CD4-positive, alpha-beta T cell treated with Interleukin-12 subunit alpha and Interleukin-12 subunit beta, for 1 hour (primary cell): ENCODE measurements around the gene BAIAP2.
A peak's percentile ranks its signal among the peaks of the same experiment; 100 is the strongest.

Experiments used
- DNase-seq: peaks from one replicate; pipeline ENCODE4 v3.0.0-alpha.2; 2020

The BAIAP2 gene

DNA sequence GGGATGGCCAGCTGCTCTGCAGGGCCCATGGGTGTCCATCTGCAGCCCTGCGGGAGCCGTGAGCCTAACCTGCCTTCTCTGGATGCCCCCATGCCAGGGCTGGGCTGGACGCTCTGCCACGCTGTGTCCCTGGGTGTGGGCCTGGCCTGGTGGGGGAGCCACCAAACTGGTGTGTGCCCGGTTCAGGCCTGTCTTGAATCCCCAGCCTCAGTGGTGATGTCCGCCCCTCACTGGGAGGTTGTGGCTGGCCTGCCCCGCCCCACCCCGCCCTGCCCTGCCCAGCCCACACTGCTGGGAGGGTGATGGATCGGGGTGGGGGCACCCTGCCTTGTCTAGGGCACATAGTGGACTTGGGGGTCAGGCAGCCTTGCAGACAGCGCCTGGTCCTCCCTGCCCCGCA, 80.3 kb downstream of the BAIAP2 start:
- DNase-seq, result no peak

DNA sequence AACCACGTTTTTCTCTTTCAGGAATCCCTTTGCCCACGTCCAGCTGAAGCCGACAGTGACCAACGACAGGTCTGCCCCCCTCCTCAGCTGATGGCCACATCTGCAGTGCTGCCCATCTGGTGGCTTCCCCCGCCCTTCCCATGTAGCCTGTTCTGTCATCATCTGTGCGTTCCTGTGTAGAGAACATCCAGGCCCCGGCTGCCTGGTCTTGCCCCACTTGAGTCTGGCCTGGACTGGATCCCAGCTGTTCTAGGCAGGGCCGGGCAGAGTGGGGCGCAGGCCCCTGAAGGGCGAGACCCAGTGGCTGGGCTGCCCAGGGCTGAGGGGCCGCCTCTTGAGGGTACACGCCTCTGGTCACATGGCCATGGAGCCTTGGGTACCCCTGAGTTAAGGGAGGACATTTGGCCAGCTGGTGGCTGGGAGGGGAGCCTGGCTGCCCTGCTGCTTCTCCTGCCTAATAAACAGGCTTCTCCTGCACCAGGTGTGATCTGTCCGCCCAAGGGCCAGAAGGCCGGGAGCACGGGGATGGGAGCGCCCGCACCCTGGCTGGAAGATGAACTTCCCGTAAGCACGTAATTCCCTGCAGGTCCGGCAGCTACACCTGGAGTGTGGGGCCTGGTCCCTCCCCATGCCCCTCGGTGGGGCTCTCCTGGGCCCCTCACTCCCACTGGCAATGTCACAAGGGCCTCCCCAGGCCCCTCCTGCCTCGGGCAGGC, 81.0 kb downstream of the BAIAP2 start:
- DNase-seq, result no peak

DNA sequence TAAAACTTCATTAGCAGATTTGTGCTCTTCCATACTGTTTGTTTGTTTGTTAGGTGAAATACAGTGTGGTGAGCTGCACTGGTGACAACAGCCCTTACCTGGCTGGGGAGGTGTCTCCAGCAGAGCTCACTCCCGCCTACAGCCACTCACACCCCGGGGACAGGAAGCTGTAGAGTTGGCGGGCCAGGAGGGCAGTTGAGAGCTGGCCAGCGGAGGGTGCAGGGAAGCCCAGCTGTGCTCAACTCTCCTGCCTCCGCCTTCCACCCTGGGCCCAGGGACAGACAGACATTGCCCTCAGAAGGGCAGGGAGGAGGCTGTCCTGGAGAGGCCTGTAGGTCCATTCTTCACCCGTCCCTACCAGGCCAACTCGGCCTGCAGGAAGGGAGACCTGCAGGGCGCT, 81.8 kb downstream of the BAIAP2 start:
- DNase-seq, result no peak

DNA sequence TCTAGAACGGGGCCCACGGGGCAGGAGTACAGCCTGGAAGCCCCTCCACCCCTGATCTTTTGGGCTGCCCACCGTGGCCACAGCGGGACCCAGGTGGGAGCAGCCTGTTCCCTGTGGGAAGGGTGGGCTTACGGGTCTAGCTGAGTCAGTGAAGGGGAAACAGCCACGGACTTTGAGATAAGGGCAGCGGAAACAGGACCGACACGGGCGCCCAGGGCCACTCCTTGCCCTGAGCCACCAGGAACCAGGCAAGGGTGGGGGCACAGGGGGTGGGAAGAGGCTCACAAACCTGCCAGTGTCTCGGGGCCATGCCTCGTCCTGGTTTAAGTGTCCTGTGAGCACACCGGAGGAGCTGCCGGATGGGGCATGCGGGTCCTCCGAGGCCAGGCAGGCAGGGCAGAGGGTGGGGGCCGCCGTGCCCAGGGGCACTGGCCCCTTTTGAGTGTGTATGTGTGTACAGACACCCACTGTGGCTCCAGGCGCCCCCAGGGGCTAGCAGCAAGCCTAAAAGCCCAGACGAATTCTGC, 82.8 kb downstream of the BAIAP2 start:
- DNase-seq, result no peak

DNA sequence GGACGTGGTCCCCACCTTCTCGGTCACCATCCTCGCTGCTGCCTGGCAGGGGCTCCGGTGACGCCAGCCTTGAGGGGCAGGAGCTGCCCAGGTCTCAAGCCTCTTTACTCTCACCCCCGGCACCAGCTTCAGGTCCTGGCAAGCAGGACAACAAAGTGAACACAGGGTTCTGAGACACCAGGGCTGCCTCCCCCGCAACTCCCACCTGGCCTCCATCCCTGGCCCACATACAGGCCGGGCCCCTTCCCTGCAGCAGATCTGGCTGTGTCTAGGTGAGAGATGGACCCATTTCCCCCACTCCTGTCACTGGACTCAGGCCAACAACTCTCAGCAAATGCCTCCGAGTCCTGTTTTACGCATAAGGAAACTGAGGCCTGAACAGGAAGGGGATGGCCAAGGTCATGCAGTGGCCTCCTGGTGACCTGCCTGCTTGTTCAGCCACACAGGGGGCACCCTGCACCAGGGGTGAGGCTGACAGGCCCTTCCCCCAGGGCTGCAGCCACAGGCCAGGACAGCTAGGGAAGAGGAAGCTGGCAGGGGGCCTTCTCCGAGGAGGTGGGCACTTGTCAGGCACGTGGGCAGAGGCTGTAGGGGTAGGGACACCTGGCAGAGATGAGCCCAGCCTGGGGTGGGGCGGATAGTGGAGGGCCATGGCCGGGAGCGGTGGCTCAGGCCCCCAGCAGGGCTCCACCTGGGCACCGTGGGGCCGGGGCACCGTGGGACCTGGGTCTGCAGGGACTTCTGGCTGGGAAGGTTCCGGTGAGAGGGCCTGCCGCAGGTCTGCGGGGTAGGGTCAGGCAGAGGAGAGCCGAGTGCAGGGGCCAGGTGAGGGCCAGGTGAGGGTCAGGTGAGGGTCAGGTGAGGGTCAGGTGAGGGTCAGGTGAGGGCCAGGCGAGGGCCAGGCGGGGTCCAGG, 83.6 kb downstream of the BAIAP2 start:
- no peak for DNase-seq

DNA sequence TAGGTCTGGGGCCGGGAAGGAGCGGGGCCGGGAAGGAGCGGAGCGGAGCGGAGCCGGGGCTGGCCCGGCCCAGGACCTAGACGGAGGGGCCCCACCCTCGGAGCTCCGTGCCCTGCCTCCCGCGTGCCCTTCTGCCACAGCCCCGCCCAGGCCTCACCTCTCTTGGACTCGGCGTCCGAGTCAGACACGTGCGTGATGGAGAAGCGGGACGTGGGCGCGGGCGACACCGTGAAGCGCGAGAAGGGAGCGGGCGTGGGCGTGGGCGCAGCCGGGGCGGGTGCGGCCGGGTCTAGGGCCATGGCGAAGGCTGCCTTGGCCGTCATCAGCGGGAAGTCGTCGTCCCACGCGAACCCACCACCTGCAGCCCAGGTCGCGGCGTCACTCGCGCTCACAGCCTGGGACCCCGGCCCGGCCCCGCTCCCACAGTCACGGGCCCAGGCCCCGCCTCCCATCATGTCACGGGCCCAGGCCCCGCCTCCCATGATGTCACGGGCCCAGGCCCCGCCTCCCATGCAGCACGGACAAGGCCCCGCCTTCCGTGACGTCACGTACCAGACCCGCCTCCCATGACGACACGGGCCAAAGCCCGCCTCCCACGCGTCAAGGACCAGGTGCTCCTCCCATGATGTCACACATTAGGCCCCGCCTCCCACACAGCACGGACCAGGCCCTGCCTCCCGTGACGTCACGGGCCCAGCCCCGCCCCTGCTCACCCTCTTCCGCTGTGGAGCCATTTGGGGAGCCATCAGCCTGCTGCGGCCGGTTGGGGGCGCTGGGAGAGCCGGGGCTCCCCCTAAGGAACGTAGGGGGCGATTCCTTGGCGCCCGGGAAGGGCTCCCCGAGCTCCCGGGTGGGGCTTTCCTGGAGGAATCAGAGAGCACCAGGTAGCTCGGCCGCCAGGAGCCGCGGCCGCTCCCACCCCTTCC, 84.5 kb downstream of the BAIAP2 start:
- peak; percentile 92 for DNase-seq

DNA sequence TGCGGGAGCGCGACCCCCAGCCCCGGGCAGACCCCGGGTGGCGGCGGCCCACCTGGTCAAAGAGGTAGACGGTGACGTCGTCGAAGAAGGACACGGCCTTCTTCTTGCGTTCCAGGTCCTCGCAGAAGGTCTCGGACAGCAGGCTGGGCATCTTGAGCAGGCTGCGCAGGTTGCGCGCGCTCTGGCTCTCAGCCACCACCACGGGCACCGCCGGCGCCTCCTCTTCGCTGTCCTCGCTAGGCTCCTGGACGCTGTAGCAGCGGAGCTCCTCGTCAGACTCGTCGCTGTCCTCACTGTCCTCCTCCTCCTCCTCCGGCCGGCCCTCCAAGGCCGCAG, 85.2 kb downstream of the BAIAP2 start:
- no peak for DNase-seq

DNA sequence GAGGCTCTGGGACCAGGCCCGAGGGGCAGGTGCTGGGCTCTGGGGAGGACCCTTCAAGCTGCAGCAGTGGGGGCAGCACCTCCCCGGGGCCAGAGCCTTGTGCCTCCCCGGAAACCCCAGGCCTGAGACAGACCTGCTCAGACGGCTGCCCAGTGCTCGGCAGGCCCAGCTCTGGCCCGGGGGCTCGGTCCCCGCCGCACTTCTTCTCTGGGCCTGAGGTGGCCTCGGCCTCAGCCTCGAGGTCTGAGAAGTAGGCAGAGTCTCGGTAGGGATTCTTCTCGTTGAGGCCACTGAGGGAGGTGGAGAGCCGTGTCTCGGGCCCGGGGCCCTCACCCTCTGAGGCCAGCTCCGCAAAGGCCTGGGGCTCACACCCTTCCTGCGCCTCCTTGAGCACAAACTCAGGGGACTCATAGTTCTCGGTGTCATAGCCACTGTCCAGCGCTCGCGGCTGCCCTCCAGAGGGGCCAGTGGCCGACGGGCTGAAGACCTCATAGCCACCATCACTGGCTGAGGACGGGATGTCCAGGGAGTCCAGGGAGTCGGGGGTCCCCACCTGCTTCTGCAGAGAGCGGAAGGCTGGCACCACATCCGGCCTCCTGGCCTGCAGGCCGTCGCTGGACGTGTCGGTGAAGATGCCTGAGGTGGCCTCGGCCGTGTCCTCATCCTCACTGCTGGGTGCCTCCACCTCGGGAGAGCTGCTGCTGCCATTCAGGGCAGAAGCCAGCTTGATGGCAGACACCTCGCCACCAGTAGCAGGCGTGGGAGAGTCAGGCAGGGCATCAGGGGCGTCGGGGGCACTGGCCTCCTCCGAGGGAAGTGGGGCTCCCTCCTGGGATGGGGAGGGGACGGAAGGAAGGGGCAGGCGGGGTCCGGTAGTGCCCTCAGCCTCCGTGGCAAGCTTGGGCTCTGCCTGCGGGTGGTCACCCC, 86.0 kb downstream of the BAIAP2 start:
- DNase-seq, result no peak

DNA sequence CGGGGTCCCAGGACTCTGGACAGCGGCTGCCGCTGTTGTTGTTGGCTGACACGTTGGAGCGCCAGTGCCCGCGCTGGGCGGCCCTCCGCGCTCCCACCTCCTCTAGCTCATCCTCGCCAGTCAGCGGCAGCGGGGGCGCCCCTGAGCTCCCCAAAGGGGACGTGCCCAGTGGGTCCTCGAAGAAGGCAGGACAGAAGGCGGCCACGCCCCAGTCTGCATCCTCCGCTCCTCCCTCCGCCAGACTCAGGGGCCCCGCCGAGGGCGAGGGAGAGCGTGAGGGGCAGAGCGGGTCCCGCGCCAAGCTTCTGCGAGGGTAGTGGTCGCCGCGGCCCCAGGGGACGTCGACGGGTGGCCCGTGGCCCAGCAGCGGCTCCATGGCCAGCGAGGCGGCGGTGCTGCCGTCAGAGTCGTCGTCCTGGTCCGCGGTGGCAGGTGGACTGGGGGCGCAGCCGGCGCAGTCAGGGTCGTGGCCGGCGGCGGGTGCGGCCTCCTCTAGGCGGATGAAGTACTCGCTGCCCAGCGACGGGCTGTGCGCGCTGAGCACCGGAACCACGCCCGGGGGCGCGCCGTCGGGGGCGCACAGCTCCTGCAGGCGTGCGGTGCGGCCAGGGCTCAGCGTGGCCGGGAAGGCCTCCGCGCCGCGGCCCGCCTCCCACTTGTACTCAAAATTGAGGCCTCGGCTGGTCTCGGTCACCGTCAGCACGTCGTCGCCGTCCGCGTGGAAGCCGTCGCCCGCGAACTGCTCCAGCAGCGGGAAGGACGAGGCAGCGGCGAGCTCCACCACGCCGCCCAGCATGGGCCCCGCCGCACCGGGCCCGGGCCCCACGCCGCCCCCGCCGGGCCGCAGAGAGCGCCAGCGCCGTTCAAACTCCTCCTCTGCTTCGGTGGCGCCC, 87.1 kb downstream of the BAIAP2 start:
- DNase-seq, result no peak

DNA sequence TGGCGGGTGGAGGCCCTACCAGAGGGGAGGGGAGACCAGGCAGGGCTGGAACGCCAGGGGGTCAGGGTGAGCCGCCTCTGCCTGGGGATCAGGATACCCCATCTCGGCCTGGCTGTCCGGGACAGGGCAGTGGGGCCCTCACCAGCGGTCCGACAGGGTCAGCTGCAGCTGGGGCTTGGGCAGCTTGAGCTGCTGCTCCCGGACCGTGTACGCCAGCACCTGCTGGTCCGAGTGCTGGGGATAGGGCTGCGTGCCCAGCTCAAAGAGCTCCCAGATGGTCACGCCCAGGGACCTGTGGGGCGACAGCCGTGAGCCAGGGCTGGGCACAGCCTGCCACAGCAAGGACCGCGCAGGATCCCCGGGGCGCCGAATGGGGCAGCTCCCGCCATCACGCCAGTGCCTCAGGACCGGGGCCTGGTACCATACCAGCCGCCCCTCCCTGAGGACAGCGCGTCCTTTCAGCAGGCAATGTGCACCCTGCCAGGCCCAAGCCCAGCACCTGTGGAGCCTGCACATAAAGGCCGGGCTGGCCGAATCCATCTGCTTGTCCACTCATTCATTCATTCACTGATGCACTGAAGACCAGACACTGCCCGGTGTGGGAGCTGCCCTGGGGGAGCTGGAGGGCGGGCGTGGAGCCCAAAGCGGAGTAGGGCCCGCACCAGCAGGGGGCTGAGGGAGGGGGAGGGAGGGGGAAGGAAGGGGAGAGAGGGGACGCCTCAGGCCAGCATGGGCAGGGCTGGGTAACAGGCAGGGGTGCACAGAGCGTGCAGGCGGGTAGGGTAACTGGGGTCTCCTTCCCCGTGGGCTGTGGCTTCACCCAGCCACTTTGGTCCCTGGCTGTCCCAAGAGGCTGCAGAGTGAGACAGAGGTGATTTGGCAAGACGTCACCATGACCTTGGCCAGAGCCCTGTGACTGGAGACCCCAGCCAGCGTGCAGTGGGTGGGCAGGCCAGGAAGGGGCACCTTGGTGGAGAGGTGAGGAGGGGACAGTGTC, 88.4 kb downstream of the BAIAP2 start:
- DNase-seq, result no peak

DNA sequence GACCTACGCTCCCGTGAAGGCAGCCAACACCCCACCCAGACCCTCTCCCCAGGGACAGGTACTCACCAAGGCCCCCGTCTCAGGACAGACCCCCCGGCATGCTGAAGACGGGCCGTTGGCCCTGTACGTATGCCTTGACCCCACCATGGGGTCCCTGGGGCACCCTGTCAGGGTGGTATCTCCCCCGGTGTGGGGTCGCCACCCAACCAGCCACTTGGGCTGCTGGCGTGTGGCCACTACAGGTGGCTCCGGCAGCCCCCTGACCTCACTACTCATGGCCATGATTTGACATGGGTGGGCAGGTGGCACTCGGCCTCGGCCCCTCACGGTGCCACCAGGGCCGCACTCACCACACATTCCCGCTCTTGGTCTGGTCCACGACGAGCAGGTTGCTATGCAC, 89.4 kb downstream of the BAIAP2 start:
- no peak for DNase-seq

DNA sequence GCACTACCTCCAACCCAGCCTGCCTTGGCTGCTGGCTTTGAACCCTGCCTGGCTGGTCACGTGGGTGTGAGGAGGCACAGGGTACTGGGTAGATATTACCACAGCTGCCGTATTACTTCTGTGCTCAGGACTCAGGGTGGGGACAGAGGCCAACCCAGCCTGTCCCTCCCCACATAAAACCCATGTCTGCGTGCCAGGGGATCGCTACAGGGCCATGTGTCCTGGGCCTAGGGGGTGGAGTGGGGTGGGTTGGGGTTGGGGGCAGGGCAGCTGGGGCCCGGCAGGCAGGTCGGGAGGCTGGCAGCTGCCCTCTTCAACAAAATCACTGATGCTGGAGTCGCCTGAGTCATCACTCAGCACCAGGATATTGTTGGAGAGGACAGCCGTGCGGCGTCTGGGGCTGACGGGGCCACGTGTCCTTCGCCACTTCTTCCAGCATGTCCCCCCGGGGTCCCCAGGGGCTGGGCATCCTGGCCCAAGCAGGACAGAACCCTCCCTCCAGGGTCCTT, 90.7 kb downstream of the BAIAP2 start:
- no peak for DNase-seq

DNA sequence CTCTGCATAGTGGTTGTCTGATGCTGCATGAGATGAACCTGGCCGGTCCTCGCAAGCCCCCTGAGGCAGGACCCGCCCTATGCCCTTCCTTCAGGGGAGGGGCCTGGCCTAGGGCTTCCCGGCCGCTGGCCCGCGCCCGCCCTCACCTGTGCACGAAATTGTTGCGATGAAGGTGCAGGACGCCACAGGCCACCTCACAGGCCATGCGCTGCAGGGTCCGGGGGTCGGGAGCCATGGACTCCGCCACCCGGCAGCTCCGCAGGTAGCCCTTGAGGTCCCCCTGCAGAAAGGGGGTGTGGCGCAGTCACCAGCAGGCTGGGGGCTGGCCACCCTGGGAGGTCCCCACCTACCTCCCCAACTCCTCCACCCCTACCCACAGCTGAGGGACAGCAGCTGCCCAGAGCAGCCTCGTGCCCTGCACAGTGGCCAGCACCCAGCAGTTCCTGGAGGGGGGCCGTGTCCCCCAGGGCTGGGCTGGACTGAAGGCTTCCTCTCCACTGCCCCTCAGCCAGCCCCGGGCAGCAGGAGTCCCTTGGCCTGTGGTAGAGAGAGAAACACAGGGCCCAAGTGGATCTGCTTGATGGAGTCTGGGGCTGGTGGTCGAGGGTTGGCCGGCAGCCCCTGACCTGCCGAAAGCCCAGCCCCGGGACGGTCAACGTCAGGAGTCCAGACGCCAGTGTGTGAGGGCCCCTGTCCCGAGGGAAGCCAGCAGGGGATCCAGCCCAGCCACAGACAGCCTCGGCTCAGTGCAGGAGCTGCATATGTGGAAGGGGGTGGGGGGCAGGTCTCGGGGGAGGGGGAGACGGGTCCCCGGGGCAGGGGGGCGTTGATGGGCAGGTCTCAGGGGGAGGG, 91.6 kb downstream of the BAIAP2 start:
- DNase-seq, result no peak

DNA sequence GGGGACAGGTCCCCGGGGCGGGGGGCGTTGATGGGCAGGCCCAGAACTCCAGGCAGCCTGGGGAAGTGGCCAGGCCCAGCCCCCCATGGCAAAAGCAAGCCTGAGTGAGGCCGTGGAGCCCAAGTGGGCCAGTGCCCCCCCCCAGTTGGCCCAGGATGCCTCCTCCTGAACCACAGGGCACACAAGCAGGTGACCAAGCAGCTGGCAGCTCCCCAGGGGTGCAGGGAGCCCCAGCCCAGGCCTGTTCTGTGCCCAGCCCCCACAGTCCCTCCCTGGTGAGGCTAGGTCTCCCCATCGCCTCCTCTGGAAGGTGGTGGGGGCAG, 92.1 kb downstream of the BAIAP2 start:
- no peak for DNase-seq

DNA sequence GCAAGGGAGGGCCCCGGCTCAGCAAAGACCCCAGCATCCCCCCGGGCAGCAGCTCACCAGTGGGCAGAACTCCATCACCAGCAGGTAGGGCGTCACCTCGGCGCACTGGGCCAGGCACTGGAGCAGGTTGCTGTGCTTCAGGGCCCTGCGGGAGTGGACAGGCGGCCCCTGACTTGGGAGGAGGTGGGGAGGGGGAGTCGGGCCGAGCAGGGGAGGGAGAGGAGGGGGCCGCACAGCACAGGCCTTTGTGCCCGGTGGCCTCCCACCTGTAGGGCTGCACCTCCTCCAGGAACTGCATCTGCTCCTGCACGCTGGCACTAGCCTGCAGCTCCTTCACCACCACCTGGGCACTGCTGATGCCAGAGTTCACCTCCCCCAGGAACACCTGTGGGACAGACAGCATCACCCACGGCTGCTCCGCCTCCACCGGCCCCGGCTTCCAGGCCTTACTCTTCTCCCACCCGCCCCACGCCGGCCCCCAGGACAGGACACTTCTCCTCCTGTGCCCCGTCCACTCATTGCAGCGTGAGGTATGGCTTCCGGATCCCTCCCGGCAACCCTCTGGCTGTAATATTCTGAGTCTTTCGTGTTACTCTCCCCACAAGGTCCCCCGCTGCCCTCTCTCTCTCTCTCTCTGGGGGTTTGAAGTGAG, 92.7 kb downstream of the BAIAP2 start:
- no peak for DNase-seq

DNA sequence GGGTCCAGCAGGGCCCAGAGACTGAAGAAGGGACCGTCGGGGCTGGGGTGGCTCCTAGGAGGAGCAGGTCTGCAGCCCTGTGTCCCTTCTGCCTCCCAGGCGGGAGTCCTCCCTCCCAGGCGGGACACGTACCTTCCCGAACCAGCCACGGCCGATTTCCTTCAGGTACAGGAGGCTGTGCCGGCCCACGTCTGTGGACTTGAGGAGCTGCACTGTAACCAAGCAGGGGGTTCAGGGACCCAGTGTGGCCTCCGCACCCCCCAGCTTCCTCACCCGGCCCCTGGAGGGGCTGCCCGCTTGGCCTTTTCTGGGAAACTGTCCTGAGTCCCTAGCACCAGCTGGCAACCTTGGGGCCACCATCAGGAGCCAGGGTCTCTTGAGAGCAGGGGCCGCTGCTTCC, 93.4 kb downstream of the BAIAP2 start:
- no peak for DNase-seq

DNA sequence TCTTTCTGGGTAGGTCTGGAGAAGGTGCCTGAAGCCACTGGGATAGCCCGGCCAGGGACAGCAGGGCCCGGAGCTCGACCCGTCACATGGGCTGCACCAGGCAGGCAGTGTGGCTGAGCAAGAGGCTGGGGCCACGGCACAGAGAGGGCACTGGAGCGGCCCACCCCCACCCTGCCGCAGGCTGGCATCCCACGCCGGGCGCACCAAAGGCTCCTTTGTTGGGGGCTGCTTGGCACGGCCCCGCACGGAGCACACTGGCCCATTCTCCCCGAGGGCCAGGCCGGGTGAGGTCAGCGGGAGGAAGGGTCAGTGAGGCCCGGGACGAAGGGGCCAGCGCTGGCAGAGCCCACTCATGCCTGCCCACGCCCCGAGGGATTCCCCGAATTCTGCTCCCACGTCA, 93.8 kb downstream of the BAIAP2 start:
- DNase-seq, result no peak

DNA sequence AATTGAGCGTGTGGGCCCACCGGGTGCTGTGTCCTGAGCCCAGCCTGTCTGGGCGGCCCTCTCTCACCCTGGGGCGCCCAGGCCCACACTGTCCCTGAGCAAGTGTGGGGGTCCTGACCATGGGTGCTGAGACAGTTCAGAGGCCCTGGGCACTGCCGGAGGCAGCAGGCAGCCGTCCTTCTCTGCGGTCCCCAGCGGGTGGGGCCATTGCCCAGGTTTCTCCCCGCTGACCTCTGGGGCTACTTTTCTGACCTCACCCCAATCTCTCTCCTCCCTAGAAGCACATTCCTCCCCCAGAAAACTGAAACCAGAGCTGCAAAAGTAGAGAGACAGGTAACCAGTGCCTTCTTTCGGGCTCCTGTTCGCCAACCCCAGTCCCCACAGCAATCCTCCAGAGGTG, 94.3 kb downstream of the BAIAP2 start:
- no peak for DNase-seq
